Measurements from ENCODE around the gene ASB11.

ASB11 gene

DNA sequence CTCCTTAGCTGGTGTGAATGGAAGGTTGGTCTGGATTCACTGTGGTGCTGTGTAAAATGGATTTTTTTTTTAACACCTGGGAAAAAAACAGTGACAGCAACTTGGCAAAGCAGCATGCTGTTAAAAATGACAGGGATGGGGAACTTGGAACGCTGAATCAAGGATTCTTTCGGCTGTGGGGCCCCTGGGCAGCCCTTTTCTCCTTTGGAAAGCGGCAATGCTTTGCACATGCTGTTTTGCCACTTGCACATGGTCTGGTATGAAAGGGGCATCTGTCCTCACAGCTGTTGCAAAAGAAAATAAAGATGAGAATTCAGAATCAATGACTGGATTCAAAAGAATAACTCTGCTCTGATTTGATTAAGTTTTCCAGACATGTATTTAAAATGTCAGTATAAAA is 30.5 kb upstream of the ASB11 start:
- in situ Hi-C loops (cut with HindIII; ENCODE audit: low sequenced_read_pairs): no loop called here
- no peak for DNase-seq (ENCODE audit: low read depth)
- no peak overlapping the region for H3K4me3 ChIP-seq (ENCODE audit: low read depth, low read length)
- TF ChIP-seq, protein P1, sequence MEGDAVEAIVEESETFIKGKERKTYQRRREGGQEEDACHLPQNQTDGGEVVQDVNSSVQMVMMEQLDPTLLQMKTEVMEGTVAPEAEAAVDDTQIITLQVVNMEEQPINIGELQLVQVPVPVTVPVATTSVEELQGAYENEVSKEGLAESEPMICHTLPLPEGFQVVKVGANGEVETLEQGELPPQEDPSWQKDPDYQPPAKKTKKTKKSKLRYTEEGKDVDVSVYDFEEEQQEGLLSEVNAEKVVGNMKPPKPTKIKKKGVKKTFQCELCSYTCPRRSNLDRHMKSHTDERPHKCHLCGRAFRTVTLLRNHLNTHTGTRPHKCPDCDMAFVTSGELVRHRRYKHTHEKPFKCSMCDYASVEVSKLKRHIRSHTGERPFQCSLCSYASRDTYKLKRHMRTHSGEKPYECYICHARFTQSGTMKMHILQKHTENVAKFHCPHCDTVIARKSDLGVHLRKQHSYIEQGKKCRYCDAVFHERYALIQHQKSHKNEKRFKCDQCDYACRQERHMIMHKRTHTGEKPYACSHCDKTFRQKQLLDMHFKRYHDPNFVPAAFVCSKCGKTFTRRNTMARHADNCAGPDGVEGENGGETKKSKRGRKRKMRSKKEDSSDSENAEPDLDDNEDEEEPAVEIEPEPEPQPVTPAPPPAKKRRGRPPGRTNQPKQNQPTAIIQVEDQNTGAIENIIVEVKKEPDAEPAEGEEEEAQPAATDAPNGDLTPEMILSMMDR (IDR thresholded peaks at IDR 0.05; ENCODE audit: low read depth, low read length, missing control alignments): no peak

DNA sequence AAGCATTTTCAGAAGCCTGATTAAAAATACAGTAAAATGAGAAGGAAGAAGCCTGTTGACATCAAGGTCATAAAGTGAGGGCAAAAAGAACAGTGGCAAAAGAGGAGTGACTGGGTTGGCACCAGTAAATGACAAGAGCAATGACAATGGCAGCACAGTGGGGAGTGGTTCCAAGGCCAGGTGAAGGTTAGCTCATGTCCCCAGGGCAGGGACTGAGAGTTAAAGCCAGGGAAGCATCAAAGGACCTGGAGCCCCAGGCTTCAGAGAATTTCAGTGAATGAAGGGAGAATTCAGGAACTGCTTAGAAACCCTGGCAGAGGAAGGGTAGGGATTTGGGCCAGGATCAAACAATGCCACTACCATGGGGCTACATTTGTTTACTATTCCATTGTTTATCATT is 28.7 kb upstream of the ASB11 start:
- no peak for DNase-seq (ENCODE audit: low read depth)
- TF ChIP-seq, protein P1 (IDR thresholded peaks at IDR 0.05; ENCODE audit: low read depth, low read length, missing control alignments): no peak
- in situ Hi-C loops (cut with HindIII; ENCODE audit: low sequenced_read_pairs): no loop called here
- no peak overlapping the region for H3K4me3 ChIP-seq (ENCODE audit: low read depth, low read length)

DNA sequence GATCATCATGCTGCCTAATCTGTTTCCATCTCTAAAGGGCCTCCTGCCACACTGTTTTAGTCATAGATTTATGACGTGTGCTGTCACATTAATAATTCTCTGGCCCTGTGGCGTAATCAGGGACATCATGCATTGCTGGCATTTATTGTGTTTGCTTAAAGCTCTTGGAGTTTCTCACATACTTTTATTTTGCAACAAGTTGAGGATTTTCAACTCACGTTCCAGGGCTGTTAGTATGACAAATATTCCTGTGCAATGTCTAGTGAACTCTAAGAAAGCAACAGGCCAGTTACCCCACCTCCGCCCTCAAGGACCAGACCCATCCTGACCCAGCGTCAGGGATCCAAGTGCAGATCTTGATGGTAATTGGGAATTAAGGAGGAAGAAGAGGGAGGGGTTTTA is 27.6 kb upstream of the ASB11 start:
- in situ Hi-C loops (cut with HindIII; ENCODE audit: low sequenced_read_pairs): no loop called here
- no peak for DNase-seq (ENCODE audit: low read depth)
- TF ChIP-seq, protein P1 (IDR thresholded peaks at IDR 0.05; ENCODE audit: low read depth, low read length, missing control alignments): no peak
- H3K4me3 ChIP-seq (ENCODE audit: low read depth, low read length): no peak overlapping the region

DNA sequence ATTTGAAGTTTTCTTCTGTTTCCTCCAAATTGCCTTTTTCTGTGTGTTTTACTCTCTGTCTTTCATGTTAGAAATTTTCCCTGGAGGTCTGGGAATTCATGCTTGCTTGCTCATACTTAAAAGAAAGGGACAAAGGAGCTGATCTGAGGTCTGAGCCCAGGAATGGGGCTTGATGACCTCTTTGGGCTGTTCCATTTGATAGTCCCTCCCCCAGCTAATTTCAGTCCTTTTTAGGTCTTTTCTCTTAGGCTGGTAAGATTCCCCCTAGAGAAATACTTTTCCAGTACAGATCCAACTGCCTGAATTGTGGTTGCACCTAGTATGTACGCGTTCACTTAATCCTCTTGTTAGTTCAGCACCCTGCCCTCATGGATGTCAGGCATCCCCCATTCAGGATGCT is 25.4 kb upstream of the ASB11 start:
- in situ Hi-C loops (cut with HindIII; ENCODE audit: low sequenced_read_pairs): no loop called here
- no peak overlapping the region for H3K4me3 ChIP-seq (ENCODE audit: low read depth, low read length)
- no peak for DNase-seq (ENCODE audit: low read depth)
- TF ChIP-seq, protein P1 (IDR thresholded peaks at IDR 0.05; ENCODE audit: low read depth, low read length, missing control alignments): no peak

DNA sequence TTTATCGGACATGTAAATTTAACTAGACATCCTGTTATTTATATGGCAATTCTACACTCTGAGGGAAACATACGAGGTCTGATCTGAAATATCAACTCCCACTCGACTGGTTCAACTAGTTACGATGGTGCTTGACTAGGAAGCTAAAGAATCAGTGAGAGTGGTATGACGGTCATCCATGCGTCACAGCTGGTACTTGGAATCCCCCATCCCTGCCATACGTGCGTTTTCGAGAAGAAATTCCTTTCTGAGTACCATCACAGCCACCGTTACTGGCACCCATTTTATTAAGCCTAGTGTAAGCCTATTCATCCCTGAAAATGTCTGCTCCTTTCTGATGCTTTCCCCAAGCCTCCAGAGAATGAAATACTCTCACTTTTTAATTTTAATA is 20.6 kb upstream of the ASB11 start:
- DNase-seq (ENCODE audit: low read depth): peak; percentile 2
- H3K4me3 ChIP-seq (ENCODE audit: low read depth, low read length): peak overlapping the region; percentile 76
- in situ Hi-C loops (cut with HindIII; ENCODE audit: low sequenced_read_pairs): no loop called here
- TF ChIP-seq, protein P1 (IDR thresholded peaks at IDR 0.05; ENCODE audit: low read depth, low read length, missing control alignments): no peak

DNA sequence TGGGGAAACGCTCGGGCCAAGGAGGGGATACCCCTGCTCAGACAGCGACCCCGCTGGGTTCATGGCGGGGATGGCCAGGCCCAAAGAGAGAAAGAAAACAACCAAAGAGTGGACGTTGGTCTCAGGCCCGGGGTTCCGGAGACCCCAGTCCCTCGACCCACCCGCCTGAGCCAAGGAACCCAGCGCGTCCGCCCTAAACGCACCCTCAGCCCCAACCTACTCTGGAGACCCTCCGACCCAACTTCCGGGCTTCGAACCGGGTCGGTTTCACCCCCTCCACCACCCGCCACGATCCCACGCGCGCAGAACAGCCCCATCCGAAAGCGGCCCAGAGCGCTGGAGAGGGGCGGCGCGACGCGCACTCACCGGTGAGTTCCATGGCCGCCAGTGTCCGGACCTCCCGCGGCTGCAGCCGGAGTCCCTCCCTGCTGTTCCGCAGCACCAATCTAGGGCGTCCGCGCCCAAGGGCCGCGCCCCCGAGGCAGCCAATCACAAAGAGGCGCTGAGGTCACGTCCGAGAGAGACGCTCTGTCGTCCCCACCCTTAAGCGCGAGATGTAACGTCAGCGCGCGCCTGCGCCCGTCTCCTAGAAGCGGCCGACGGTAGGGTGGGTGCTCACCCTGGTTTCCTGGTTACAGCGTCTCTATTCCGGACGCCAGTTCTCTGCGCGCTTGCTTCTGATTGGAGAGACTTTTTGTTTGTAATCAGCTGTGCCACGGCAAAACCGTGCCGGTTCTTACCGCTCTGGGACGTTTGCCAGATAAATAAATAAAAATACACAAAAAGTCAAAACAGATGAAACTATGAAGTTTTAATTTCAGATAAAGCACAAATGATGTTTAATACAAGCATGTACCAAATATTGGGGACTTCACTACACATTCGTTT is 19.9 kb upstream of the ASB11 start, which contains the start of gene PIGA:
Gene PIGA (minus strand): TSS at position 389 of the 888 bp plus-strand sequence. CDS start 3,593 bp downstream, outside the sequence.
- DNase-seq (ENCODE audit: low read depth): peak; percentile 90
- TF ChIP-seq, protein P1 (IDR thresholded peaks at IDR 0.05; ENCODE audit: low read depth, low read length, missing control alignments): no peak
- in situ Hi-C loops (cut with HindIII; ENCODE audit: low sequenced_read_pairs): no loop called here
- H3K4me3 ChIP-seq (ENCODE audit: low read depth, low read length): peak within 1 kb of the TSS; percentile 76
